ENCODE measurements around the gene BPI. TPM values are rescaled to one million over a fixed set of nuclear protein-coding genes. Genes with fewer than 3 reads are reported as not detected.
A peak's percentile ranks its signal among the peaks of the same experiment; 100 is the strongest.

BPI gene
- total RNA-seq, 4 donors from 2014 or later, result 0.22 to 0.40 TPM; not detected in 2

DNA sequence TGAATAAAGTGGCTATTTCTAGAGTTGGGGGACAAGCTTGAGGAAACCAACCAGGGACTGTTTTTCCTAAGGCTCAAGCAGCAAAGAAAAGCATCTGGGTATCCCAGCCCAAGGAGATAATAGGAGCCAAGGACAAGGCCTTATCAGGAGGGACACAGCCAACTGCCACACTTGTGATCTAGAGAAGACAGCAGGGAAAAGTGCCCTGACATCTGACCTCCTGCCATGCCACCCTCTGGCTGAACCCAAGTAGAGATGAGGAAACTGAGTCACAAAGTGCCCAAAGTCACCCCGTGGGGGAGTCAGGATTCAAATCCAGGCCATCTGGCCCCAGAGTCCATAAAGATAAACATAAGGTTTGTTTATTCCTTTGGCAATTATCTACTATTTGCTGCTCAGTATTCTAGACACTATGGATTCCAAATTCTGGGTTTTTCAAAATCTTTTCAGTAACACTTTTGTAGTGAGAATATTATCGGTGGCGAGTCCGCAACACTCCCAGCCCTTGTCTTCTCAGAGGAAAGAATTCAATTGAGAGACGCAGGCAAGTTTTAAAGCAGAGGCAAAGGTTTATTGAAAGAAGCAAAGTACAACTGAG, 38.9 kb downstream of the BPI start:
- WGBS, 2 donors, result 70 to 78% methylated on average over 5 of the region's 5 CpGs
- H3K36me3 ChIP-seq, result no peaks in the 10 kb centered on the region
- no peak overlapping the region for H3K4me3 ChIP-seq (replicated peaks in 1 of 3)
- H3K9me3 ChIP-seq, result no peaks in the 10 kb centered on the region
- H3K27ac ChIP-seq, result no peak overlapping the region
- TF ChIP-seq, protein P1, sequence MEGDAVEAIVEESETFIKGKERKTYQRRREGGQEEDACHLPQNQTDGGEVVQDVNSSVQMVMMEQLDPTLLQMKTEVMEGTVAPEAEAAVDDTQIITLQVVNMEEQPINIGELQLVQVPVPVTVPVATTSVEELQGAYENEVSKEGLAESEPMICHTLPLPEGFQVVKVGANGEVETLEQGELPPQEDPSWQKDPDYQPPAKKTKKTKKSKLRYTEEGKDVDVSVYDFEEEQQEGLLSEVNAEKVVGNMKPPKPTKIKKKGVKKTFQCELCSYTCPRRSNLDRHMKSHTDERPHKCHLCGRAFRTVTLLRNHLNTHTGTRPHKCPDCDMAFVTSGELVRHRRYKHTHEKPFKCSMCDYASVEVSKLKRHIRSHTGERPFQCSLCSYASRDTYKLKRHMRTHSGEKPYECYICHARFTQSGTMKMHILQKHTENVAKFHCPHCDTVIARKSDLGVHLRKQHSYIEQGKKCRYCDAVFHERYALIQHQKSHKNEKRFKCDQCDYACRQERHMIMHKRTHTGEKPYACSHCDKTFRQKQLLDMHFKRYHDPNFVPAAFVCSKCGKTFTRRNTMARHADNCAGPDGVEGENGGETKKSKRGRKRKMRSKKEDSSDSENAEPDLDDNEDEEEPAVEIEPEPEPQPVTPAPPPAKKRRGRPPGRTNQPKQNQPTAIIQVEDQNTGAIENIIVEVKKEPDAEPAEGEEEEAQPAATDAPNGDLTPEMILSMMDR (IDR thresholded peaks at IDR 0.05), result no peak
- no peak for TF ChIP-seq POLR2A (IDR thresholded peaks at IDR 0.05)
- intact Hi-C loops (cut with DNase I), result no loop called here
- no peak for DNase-seq
- H3K4me1 ChIP-seq, result no peaks in the 10 kb centered on the region
- H3K27me3 ChIP-seq, result no peaks in the 10 kb centered on the region

DNA sequence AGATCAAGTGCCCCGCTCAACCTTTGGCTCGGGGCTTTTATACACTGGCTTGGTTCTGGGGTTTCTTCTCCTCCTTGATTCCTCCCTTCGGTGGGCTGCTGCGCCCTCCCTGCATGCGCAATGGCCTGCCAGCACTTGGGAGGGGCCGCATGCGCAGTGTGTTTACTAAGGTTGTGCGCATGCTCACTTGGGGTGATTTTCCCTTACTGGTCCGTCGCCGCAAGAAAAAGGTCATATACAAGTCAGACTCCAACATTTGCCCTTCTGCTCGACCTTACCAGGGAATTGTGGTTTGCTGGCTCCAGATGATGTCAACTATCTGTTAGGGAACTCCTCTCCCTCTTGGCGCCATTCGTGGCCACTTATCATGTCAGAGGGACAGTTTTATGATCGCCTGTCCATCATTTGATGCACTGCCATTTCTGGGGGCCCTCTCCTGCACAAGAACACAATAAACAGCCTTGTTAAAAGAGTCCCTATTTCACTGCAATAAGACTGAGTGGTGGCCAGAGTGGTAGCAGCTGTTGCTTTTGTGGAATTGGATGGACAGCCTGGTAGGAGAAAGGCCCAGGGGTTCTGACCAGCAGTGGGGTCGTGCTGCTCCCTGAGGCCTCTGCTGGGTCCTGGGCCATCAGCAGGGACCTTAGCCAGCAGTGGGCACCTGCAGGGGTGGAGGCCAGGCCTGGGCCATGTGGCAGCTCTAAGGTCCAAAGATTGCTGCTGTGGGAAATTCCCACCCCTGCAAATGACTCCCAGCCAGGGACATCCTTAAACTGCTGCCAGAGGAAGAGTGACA, 39.6 kb downstream of the BPI start:
- Histone ChIP-seq H3K4me1 (no peaks in the 10 kb centered on the region), H3K27ac (no peak overlapping the region), H3K9me3 (no peaks in the 10 kb centered on the region), H3K4me3 (replicated peaks in 1 of 3) (no peak overlapping the region), H3K36me3 (no peaks in the 10 kb centered on the region), H3K27me3 (no peaks in the 10 kb centered on the region)
- DNase-seq, result peak; percentile 8 to 21
- intact Hi-C loops (cut with DNase I), result no loop called here
- 79 to 82% methylated on average over 15 to 16 of the region's 16 CpGs for WGBS, 2 donors
- TF ChIP-seq, protein P1 (IDR thresholded peaks at IDR 0.05), result no peak
- TF ChIP-seq POLR2A (IDR thresholded peaks at IDR 0.05), result no peak

DNA sequence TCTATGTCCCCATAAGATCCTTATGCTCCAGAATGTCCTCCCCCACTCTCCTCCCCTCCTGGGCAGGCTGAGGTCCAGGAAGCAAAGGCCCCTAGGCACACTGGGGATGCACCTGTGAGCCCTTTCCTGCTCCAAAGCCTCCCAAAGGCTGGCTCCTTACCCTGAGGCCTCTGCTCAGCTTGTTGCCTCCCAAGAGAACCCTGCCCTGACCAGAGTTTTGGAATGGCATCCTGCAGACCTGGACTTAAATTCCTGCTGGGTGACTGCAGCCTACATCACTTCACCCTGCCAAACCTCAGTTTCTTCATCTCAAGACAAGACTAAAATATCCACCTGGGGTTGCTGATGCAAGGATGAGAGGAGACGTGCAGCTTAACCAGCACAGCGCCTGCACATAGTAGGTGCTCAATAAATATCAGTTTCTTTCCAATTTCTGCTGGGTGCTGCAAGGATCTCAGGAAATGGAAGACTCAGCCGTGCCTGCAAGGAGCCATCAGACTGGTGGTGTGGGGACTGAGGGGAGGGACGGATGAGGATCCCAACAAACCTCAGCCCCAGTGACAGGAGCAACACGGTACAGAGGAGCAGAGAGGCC, 40.2 kb downstream of the BPI start:
- no peak for DNase-seq
- H3K4me1 ChIP-seq, result no peaks in the 10 kb centered on the region
- H3K27ac ChIP-seq, result no peak overlapping the region
- no peaks in the 10 kb centered on the region for H3K36me3 ChIP-seq
- no peaks in the 10 kb centered on the region for H3K9me3 ChIP-seq
- no peaks in the 10 kb centered on the region for H3K27me3 ChIP-seq
- no peak overlapping the region for H3K4me3 ChIP-seq (replicated peaks in 1 of 3)
- intact Hi-C loops (cut with DNase I), result no loop called here
- TF ChIP-seq POLR2A (IDR thresholded peaks at IDR 0.05), result no peak
- TF ChIP-seq, protein P1 (IDR thresholded peaks at IDR 0.05), result no peak
- 83 to 94% methylated on average over 5 of the region's 5 CpGs for WGBS, 2 donors

DNA sequence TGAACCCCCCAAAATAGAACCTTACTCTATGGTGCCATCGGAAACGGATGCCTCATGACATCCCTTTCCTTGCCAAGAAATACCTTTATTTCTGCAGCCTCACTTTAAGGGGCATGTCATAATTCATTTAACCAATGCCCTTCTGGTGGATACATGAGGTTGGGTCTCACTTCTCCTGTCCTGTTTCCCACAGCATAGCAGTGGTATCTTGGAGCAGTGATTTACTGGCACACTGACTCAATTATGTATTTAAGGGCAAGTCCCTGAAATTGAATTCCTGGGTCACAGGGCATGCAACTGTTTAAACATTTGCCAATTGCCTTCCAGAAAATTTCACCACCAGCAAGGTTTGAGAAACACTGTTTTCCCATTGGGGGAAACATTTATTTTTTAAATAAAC, 41.7 kb downstream of the BPI start:
- Histone ChIP-seq H3K4me3 (replicated peaks in 1 of 3) (no peak overlapping the region), H3K27ac (no peak overlapping the region), H3K9me3 (no peaks in the 10 kb centered on the region), H3K27me3 (no peaks in the 10 kb centered on the region), H3K4me1 (no peaks in the 10 kb centered on the region), H3K36me3 (no peaks in the 10 kb centered on the region)
- DNase-seq, result no peak
- TF ChIP-seq, protein P1 (IDR thresholded peaks at IDR 0.05), result no peak
- TF ChIP-seq POLR2A (IDR thresholded peaks at IDR 0.05), result no peak
- whole genome bisulfite sequencing, 2 donors, result 32 to 68% methylated on average over 2 of the region's 2 CpGs
- intact Hi-C loops (cut with DNase I), result no loop called here

DNA sequence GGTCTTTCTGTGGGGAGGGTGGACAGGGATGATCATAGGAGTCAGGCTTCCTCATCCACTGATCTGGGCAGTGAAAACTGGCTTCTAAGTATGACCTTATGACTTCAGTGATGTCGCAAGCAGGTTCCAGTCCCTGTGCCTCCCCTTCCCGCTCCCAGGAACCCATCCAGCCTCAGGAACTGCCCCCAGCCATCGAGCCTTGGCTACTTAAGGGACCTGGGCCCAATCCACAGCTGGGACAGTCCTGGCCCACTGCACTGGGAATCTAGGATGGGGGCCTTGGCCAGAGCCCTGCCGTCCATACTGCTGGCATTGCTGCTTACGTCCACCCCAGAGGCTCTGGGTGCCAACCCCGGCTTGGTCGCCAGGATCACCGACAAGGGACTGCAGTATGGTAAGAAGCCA, 42.3 kb downstream of the BPI start, which contains the start of gene LBP:
TSS of gene LBP (plus strand) at position 236 of the 405 bp plus-strand sequence. CDS start at position 271, 35 bp downstream.
- no peak for TF ChIP-seq POLR2A (IDR thresholded peaks at IDR 0.05)
- TF ChIP-seq, protein P1 (IDR thresholded peaks at IDR 0.05), result no peak
- Histone ChIP-seq H3K4me3 (replicated peaks in 1 of 3) (no peak within 1 kb of the TSS), H3K4me1 (no peaks in the 10 kb centered on the region), H3K27ac (peak within 1 kb of the TSS in 1 of 3 donors; percentile 17), H3K27me3 (no peaks in the 10 kb centered on the region), H3K36me3 (no peaks in the 10 kb centered on the region), H3K9me3 (no peaks in the 10 kb centered on the region)
- intact Hi-C loops (cut with DNase I), result no loop called here
- DNase-seq, result no peak
- WGBS, 2 donors, result 81 to 87% methylated on average over 3 to 8 of the region's 8 CpGs
